NOMO-1 treated with DMSO at 0.1 percent for 48 hours (cell line): ENCODE results near the gene ZNF805.
A peak's percentile ranks its signal among the peaks of the same experiment; 100 is the strongest.
"Not testable (repeated sequence)": the region's sequence is repeated elsewhere in the genome, so short reads cannot be mapped to it uniquely, and the experiment has no call there.

Experiments
- DNase-seq: peaks from one replicate; lab custom pipeline; 2025; ENCODE audit not compliant: unreplicated experiment; lab: John Stamatoyannopoulos, UW

The ZNF805 gene

GRCh38 chr19:57267291-57267690 is 26.9 kb downstream of the ZNF805 start:
- DNase-seq = no peak

- no peak for DNase-seq
These were observed 29.3 kb downstream of the ZNF805 start for GRCh38 chr19:57269515-57270250.

GRCh38 chr19:57271280-57271679 is 30.8 kb downstream of the ZNF805 start:
- DNase-seq = no peak

- DNase-seq = no peak
These were observed 32.6 kb downstream of the ZNF805 start for GRCh38 chr19:57273014-57273413.

GRCh38 chr19:57276430-57276829 is 36.0 kb downstream of the ZNF805 start:
- DNase-seq = no peak

- not testable (repeated sequence) for DNase-seq
These were observed 38.0 kb downstream of the ZNF805 start for GRCh38 chr19:57278481-57278880.

- DNase-seq = peak; percentile 86
These were observed 39.2 kb downstream of the ZNF805 start for GRCh38 chr19:57279418-57280164.

GRCh38 chr19:57280165-57280961 is 39.9 kb downstream of the ZNF805 start, which contains the start of gene ZNF460:
Gene ZNF460, plus strand, starts transcription at chr19:57280485. Its CDS starts 322 bp downstream, at chr19:57280807.
- DNase-seq = peak; percentile 94

GRCh38 chr19:57280962-57281400 is 40.5 kb downstream of the ZNF805 start:
- peak; percentile 46 for DNase-seq

- no peak for DNase-seq
These were observed 41.7 kb downstream of the ZNF805 start for GRCh38 chr19:57282011-57282643.

GRCh38 chr19:57288373-57288772 is 47.9 kb downstream of the ZNF805 start:
- DNase-seq = no peak

- no peak for DNase-seq
These were observed 50.5 kb downstream of the ZNF805 start for GRCh38 chr19:57290970-57291369.

GRCh38 chr19:57292547-57292946 is 52.1 kb downstream of the ZNF805 start:
- DNase-seq = no peak

GRCh38 chr19:57293719-57294118 is 53.3 kb downstream of the ZNF805 start:
- no peak for DNase-seq

- no peak for DNase-seq
These were observed 61.6 kb downstream of the ZNF805 start for GRCh38 chr19:57302020-57302465.

- DNase-seq = no peak
These were observed 62.4 kb downstream of the ZNF805 start for GRCh38 chr19:57302727-57303401.
